Hepatocyte (in vitro differentiated cells): ENCODE results near the gene CD300LB.

Source experiments
- EZH2 ChIP-seq: fragments of 200-600 bp; sonication (generic); IDR thresholded peaks from 2 replicates; pipeline ENCODE4 v1.6.1; 2016; ENCODE audit warnings: antibody characterized with exemption, mild to moderate bottlenecking, borderline replicate concordance
- EZH2phosphoT487 ChIP-seq: fragments of 200-600 bp; sonication (generic); IDR thresholded peaks from one replicate; pipeline ENCODE4 v1.6.1; 2018; ENCODE audit warnings: antibody characterized with exemption, mild to moderate bottlenecking, low read depth, moderate library complexity; ENCODE audit not compliant: unreplicated experiment, severe bottlenecking
- TF ChIP-seq, protein P1 (sequence below): fragments of 200-600 bp; sonication (generic); IDR thresholded peaks from 2 replicates; pipeline ENCODE4 v1.5.1; 2016; ENCODE audit warnings: antibody characterized with exemption, mild to moderate bottlenecking; ENCODE audit not compliant: poor library complexity

DNA sequence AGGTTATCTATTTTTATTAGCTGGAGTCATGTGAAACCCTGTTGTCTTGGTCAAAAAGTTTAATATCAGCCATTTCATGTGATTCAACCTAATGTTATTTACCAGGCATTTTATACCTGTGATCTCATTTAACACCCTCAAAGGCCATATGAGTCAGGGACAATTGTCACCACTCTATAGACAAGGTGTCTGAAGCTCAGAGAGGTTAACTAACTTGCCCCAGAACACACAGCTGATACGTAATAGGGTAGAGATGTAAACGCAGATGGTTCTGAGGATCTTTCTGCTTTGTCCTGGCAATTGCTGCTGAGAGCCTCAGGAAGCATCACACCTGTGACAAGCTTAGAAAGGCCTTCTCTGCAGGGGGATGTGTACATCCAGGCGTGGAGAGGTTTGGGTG is 59.9 kb downstream of the CD300LB start:
- TF ChIP-seq, protein P1, sequence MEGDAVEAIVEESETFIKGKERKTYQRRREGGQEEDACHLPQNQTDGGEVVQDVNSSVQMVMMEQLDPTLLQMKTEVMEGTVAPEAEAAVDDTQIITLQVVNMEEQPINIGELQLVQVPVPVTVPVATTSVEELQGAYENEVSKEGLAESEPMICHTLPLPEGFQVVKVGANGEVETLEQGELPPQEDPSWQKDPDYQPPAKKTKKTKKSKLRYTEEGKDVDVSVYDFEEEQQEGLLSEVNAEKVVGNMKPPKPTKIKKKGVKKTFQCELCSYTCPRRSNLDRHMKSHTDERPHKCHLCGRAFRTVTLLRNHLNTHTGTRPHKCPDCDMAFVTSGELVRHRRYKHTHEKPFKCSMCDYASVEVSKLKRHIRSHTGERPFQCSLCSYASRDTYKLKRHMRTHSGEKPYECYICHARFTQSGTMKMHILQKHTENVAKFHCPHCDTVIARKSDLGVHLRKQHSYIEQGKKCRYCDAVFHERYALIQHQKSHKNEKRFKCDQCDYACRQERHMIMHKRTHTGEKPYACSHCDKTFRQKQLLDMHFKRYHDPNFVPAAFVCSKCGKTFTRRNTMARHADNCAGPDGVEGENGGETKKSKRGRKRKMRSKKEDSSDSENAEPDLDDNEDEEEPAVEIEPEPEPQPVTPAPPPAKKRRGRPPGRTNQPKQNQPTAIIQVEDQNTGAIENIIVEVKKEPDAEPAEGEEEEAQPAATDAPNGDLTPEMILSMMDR: no peak
- TF ChIP-seq EZH2 (no peak), EZH2phosphoT487 (no peak)
